ENCODE measurements around the gene FMNL1.
A peak's percentile ranks its signal among the peaks of the same experiment; 100 is the strongest.
"Not testable (repeated sequence)": the region's sequence is repeated elsewhere in the genome, so short reads cannot be mapped to it uniquely, and the experiment has no call there.

FMNL1 gene

DNA sequence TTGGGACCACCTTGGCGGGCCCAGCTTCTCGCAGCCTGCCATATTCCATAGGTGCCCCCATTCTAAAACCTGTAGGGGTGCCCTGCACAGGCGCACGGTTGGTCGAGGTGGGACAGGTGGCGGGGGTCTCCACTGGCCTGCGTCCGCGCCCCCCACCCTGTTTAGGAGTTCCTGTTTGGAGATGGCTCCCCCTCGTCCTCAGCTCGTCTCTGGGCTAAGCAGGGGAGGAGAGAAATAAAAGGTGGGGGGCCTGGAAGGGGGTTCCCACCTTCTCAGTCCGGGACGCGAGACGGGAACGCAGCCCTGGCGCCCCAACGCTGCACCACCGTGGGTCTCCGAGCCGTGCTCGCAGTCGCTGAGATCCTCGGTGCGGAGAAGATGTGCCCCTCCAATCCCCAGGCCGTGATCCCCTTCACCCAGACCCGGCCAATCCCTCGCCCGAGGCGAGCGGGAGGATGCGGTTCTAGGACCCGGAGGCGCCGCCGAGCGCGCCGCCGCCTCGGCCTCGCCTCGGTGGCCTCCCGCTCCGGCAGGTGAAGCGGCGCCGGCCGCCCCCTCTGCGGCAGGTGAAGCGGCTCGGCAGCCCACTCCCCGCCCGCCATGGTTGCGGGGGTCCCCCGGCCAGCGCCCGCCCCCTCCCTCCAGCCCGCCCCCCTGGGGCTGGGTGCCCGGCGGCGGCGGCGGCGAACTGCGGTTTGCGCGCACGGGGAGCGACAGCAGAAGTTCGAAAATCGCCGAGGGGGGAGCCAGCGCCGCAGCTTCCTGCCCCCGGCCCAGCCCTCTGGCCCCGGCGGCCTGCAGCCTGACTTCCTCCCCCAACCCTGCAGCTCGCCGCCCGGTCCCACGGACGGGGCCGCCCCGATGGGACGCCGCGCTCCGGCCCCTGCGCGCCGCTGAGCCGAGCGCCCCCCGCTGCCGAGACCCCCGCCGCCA, at the start of gene FMNL1:
TSS of gene FMNL1 (plus strand) at position 805 of the 933 bp plus-strand sequence. CDS start 240 bp downstream, outside the sequence.
- no peak for DNase-seq (ENCODE audit: low read depth in 1 of 2, low spot score in 1 of 2)

DNA sequence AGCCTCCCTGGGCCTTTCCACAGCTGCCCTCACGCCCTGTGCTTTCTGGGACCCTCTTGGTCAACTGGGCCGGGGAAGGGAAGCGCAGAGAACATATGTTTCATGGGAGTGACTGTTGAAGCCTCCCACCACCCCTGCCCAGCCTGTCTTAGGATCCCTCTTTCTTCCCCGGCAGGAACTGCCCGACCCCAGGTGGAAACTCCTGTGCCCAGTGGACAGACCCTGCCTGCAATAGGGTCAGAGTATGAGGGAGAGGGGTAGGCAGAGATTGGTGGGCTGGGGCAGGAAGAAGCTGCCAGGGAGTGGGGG, 49.5 kb upstream of the FMNL1 start:
- DNase-seq (ENCODE audit: low read depth in 1 of 2, low spot score in 1 of 2) = no peak

DNA sequence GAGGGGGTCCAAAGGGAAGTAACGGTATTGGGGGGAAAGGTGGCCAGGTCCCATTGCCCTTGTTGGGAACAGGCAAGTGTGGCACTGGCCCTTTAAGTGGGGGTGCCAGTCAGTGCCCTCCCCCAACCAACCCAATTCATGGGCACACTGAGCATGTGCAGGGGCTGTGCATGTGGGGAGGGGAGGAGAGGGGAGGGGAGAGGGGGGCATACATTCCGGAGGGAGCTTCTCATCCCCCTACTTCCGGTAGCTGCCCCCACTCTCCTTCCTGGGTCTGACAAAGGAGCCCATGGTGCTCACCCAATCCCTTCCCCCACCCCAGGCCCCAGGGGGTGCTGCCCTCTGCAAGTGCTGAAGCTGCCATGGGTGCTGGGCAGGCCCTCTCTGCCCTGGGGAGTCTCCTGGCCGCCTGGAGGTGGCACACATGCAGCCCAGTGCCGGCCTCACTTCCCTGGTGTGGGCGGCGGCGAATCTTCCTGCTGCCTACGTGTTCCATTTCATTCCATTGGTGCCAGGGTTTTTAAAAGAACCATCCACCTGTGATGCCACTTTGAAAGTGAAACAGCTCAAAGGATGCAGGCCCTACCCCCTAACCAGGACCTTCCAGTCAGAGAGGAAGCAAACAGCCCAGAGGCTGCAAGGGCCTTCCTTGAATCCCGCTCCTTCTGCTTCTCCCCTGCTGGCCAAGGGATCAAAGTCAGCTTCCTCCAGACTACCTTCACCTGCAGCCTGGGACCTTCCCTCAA, 49.0 kb upstream of the FMNL1 start:
- peak; percentile 19 to 54 for DNase-seq (ENCODE audit: low read depth in 1 of 2, low spot score in 1 of 2)

- DNase-seq (ENCODE audit: low read depth in 1 of 2, low spot score in 1 of 2) = no peak
These were observed 45.9 kb upstream of the FMNL1 start for GRCh38 chr17:45175759-45176115.

- no peak for DNase-seq (ENCODE audit: low read depth in 1 of 2, low spot score in 1 of 2)
These were observed 44.1 kb upstream of the FMNL1 start for GRCh38 chr17:45177563-45177962.

GRCh38 chr17:45184144-45184543, 37.5 kb upstream of the FMNL1 start:
- DNase-seq (ENCODE audit: low read depth in 1 of 2, low spot score in 1 of 2) = no peak

DNA sequence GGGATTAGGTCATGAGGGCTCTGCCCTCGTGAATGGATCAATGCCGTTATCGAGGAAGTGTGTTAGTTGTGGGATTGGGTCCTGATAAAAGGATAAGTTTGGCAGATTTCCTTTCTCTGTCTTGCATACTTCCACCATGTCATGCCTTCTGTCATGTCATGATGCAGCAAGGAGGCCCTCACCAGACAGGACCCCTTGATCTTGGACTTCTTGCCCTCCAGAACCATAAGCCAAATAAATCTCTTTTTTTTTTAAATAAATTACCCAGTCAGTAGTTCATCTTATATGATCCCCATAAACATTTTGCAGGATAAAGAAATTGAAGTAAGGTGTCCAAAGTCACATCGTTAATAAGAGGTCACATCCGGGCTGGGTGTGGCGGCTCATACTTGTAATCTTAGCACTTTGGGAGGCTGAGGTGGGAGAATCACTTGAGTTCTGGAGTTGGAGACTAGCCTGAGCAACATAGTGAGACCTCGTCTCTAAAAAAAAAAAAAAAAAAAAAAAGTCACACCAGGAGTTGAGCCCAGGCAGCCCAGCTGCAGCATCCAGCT, 34.8 kb upstream of the FMNL1 start:
- no peak for DNase-seq (ENCODE audit: low read depth in 1 of 2, low spot score in 1 of 2)

DNA sequence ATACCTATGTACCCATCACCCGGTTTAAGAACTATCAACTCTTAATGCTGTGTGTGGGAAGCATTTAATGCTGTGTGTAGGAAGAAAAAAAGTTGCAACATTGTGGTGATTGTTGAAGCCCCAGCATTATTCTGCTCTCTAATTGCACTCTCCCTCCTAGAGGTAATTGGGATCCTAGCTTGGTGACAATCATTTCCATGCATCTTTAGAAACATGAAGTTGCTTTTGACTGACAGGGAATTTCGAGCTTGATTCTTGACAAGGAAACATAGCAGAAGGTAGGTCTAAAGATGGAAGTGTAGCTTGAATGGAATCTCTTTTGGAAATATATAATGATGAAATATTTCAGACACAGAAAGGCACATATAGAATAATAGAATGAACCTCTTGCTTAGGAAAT, 32.7 kb upstream of the FMNL1 start:
- DNase-seq (ENCODE audit: low read depth in 1 of 2, low spot score in 1 of 2) = no peak

DNA sequence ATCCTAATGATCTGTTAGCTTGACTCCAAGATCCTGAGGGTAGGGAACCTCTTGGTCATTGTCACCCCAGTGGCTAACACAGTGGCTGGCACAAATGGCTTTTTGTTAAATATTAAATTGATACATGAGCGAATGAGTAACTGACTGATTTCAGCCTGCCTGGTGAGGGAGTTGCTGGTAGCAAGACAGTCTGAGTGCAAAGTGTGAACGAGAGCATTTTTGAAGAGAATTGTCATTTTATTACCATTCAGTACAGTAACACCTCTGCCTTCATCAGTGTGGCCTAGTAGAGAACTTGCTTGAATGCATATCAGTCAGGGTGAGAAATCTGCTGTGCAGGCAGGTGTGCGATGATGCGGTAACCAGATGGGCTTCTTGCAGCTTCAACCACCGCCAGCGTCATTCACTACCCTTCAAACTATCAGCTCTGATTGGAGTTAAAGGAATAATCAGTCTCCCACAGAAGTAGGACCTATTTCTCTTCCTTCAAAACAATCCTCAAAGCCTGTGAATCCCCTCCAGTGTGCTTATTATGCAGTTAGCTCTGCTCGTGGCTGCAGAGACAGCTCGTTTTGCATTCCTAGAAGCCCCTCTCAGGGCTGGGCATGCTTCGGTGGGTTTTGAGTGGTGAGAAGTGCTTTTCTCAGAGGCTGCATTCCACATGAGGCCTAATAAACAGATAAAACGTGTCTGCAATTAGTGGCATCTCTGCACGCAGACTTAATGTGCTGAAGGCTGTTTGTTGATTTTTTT, 31.0 kb upstream of the FMNL1 start:
- DNase-seq (ENCODE audit: low read depth in 1 of 2, low spot score in 1 of 2) = no peak

DNA sequence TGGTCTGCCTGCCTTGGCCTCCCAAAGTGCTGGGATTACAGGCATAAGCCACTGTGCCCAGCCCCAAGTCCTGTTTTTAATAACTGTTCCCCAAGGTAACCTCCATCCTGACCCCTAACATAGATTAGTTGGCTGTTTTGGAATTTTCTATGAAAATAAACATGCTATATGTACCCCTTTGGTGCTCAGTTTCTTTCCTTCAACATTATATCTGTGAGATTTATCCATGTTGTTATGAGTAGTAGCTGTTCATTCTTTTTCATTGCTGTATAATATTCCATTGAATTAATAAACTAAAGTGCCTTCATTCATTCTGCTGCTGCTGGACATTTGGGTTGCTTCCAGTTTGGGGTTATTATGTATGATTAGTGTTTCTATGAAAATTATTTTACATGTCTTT, 26.3 kb upstream of the FMNL1 start:
- no peak for DNase-seq (ENCODE audit: low read depth in 1 of 2, low spot score in 1 of 2)

GRCh38 chr17:45197108-45197507, 24.6 kb upstream of the FMNL1 start:
- DNase-seq (ENCODE audit: low read depth in 1 of 2, low spot score in 1 of 2) = no peak

DNA sequence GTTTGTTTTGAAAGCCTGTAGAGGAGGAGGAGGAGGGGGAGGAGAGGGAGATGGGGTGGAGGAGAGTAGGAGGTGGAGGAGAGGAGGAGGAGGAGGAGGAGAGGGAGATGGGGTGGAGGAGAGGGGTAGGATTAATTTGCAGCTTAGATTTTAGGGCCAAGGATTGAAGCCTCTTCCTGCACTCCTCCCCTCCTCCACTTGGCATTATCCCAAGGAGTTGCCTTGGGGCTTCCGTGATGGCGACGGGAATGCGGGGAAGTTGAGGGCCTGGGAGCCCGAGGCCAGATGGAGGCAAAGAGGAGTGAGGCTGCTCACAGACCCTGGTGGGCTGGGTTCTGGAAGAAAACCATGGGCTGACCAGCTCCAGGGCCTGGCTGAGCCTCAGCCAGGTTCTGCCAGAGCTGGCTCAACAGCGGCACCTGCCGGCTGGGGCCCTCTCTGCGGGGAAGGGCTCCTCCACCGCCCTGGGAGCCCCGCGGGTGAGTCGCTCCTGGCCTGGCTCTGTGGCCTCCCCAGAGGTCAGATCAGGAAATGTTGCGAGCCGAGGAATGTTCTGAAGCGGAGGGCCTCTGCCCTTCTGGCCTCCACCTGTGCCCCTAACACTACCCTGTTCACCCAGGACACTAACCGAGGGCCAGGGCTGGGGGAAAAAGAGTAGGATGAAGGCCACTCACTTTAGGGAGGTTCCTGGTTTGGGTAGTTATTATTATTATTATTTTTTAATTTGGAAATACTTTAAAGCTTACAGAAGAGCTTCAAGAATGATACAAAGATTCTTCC, 23.9 kb upstream of the FMNL1 start:
- peak; percentile 80 to 83 for DNase-seq (ENCODE audit: low read depth in 1 of 2, low spot score in 1 of 2)

GRCh38 chr17:45200701-45201100, 21.0 kb upstream of the FMNL1 start:
- no peak for DNase-seq (ENCODE audit: low read depth in 1 of 2, low spot score in 1 of 2)

DNA sequence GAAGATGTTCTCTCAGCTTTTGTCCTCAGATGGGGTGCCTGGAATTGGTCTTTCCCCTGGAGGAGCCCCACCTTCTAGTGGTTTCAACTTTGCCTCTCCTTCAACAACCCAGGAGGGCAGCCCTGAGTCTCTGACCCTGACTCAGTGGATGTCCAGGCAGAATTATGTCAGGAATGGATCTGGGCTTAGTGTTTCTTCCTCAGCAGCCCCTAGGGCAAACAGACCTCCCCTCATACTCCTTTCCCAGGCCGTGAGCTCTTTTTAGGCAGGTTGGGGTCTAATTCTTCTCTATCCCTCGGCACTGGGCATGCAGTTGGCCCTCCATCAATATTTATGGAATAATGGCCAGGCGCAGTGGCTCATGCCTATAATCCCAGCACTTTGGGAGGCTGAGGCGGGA, 20.2 kb upstream of the FMNL1 start:
- DNase-seq (ENCODE audit: low read depth in 1 of 2, low spot score in 1 of 2) = no peak

- not testable (repeated sequence) for DNase-seq (ENCODE audit: low read depth in 1 of 2, low spot score in 1 of 2)
These were observed 19.8 kb upstream of the FMNL1 start for GRCh38 chr17:45201880-45202279.

- DNase-seq (ENCODE audit: low read depth in 1 of 2, low spot score in 1 of 2) = peak; percentile 87
These were observed 2.6 kb upstream of the FMNL1 start for GRCh38 chr17:45218895-45219661.

- DNase-seq (ENCODE audit: low read depth in 1 of 2, low spot score in 1 of 2) = no peak
These were observed 1.6 kb upstream of the FMNL1 start for GRCh38 chr17:45220079-45220478.

DNA sequence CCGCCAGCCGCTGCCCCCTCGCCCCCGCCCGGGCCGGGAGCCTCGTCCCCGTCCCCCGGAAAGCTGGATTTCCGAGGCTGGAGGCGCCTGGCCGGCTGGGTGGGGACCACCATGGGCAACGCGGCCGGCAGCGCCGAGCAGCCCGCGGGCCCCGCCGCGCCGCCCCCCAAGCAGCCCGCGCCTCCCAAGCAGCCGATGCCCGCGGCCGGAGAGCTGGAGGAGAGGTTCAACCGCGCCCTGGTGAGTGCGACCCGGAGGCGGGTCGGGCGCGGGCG, 266 bp downstream of the FMNL1 start:
- DNase-seq (ENCODE audit: low read depth in 1 of 2, low spot score in 1 of 2) = no peak

DNA sequence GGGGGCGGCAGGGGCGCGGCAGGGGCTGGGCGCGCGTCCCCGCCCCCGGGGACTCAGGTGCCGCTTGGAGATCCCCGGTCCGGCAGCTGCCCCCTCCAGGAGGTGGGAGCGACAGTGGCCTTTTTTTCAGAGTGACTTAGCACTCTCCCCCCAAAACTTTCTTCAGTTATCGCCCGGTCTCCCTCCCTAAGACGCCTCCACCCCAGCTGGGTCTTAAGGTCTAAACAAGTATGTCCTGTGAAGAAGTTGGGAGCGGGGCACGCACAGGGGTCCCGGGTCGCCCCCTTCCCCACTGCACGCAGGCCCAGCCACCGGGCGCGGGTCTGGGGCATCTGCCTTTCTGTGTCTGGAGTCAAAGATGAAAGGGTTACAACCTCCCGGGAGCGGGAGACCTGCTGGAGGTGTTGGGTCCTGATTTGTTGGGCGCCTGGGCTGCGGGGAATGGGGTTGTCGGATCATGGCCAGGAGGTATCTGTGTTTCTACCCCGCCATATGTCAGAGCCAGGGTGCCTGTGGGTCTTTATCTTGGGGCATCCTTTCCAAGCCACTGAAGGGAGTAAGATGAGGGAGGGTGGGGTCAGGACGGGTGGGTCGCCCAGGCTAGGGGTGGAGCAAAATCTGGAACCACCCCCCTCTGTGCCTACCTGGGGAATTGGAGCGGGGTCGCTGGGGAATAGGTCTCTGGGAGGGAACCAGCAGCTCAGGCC, 757 bp downstream of the FMNL1 start:
- no peak for DNase-seq (ENCODE audit: low read depth in 1 of 2, low spot score in 1 of 2)
